CD4-positive, alpha-beta T cell treated with Interleukin-4 for 4 hours (primary cell): ENCODE data around the gene TSHZ1.

Experiments
- DNase-seq: peaks from one replicate; pipeline ENCODE4 v3.0.0-alpha.2; 2020

TSHZ1 gene

DNA sequence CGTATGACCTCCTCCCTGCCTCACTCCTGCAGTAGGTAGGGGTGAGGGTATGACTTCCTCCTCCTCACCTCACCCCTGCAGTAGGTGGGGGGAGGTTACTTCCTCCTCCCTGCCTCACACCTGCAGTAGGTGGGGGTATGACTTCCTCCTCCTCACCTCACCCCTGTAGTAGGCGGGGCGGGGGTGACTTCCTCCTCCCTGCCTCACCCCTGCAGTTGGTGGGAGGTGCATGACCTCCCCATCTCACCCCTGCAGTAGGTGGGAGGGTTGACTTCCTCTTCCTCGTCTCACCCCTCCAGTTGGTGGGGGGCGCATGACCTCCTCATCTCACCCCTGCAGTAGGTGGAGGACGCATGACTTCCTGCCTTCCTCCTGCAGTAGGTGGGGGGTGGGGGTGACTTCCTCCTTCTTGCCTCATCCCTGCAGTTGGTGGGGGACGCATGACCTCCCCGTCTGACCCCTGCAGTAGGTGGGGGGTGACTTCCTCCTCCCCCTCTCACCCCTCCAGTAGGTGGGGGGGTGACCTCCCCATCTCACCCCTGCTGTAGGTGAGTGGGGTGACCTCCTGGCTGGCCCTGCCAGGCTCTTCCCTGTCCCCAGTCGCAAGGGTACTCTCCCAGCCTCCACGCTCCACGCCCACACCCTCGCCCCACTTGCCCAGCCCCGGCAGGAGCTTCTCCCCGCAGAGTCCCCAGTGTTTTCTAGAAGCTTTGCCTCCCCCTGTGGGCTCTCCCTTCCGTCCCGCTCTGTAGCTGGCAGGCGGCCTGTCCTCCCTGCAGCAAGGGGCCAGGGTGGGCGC is 39.3 kb downstream of the TSHZ1 start:
- peak; percentile 10 for DNase-seq

DNA sequence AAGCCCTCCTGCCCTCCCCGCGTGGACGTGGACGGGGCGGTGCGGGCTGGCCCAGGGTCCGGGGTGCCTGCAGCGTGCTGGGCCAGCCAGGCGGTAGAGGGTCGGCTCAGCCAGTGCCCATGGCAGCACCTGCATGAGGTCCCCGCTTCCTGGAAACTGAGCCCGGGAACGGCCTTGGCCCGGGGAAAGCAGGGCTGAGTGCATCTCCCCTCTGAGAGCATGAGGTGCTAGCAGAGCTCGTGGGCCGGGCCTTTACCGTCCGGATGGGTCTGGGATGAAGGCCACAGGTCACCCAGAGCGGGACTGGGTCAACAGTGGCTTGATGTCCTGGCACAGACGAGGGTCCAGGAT is 39.8 kb downstream of the TSHZ1 start:
- no peak for DNase-seq

DNA sequence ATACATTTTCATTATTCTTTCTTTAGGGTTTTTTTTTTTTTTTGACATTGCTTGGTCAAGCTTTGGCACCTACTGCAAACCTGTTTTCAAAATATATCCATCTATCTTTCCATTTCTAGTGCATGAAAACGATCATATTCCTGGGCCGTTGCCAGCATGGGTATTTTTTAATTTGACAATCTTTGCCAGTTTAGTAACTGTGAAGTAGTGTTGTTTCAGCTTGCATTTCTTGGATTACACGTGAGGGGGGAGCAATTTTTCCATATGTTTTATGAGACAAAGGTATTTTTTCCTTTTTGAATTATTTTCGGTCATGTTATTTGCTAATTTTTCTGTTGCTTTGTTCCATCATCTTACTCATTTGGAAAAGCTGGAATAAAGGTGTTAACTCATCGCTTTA is 40.9 kb downstream of the TSHZ1 start:
- no peak for DNase-seq

DNA sequence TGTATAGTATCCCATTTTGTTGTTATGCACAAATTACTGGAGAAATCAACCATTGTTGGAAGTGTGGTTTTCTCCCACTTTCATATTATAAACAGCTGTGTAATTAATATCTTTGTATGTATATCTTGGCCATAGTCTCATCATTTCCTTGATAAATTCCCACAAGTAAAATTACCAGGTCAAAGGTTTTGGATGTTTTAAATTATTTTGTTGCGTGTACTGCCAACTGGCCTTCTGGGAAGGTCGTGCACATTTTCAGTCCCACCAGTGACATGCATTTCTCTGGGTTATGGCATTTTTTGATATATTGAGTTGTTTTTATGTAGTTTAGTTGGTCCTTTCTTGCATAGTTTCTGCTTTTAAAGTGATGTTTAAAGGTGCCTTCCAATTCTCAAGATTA is 41.5 kb downstream of the TSHZ1 start:
- no peak for DNase-seq

DNA sequence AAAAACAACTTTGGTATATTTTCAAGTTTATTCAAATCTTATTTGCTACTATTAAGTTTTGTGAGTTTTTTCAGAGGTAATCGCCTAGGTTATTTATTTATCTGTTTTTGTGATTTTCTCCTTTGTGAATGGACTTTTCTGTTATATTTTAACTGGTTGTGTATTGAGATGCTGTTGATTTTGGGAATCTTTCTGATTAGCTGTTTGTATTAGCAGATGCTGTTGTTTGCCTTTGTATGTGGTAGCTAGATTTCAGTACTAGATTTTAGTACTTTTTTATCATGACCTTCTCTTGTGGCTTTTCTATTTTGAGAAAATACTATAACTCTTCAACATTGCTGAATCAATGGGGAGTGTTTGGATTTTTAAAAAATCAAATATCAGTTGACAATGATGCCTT is 42.4 kb downstream of the TSHZ1 start:
- DNase-seq: no peak

DNA sequence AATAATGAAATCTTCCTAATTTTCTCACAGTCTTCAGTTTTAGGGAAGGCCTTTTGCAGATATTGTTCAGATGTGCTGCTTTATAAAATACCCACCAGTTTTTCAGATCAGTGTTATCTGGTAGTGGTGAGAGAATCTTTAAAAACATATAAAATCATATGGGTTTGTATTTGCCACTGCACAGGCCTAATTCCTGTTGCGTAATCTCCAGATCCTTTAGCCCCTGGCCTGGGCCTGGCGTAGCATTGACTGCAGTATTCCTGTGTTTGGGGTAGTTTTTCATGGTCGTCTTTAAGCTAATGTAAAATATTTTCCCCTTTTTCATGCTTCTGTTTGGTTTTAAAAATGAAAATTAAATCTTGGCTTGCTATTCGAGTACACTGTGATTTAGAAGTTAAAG is 43.2 kb downstream of the TSHZ1 start:
- no peak for DNase-seq

DNA sequence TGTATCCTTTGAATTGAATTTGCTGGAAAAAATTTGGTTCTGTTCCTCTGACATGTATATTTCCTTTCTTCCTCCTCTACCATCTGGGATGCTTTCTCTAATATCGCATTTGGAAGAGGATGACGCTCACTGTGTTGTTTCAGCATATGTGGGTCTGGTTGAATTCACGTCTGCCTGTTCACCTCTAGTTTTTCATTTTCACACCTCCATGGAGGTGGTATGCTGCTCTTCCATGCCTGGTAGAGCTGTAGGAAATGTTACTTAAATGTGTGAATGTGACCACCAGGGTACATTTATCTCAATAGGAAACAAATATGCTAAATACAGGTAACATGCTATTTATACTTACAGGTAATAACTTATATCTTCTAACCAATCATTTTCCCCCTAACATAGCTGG is 44.5 kb downstream of the TSHZ1 start:
- DNase-seq: no peak

DNA sequence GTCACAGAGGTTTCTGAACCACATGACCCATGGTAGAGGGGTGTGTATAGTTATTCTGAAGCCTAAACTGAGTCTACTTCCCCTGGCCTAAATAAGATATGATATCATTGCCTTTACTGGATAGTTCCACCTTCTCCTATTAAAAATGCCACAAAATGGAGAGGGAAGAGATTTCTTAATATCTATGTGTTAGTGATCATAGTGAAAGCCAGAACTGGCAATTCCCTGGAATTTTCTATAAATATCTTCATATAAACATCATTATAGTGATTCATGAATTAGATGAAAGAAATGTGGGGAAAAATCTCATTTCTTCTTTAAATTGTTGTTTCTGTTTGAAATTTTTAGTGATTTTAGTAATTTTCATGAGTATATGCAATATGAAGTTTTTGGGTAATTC is 45.8 kb downstream of the TSHZ1 start:
- no peak for DNase-seq

DNA sequence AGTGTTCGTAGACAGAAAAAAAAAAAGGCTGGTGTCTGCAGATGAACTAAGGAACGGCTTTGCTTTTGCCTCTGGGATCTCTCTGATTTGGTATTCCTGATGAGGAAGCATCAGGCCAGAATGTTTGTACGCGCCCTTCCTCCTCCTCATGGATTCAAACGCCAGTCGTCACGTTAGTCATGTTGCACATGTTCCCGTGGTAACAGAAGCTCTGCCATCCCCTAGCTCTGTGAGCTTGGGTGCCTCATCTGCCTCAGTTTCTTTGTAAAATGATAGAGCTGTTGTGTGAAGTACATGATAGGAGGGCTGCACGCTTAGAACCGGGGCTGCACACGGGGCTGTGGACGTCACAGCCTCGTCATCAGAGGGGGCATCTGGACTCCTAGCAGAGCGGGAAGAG is 47.0 kb downstream of the TSHZ1 start:
- DNase-seq: no peak

DNA sequence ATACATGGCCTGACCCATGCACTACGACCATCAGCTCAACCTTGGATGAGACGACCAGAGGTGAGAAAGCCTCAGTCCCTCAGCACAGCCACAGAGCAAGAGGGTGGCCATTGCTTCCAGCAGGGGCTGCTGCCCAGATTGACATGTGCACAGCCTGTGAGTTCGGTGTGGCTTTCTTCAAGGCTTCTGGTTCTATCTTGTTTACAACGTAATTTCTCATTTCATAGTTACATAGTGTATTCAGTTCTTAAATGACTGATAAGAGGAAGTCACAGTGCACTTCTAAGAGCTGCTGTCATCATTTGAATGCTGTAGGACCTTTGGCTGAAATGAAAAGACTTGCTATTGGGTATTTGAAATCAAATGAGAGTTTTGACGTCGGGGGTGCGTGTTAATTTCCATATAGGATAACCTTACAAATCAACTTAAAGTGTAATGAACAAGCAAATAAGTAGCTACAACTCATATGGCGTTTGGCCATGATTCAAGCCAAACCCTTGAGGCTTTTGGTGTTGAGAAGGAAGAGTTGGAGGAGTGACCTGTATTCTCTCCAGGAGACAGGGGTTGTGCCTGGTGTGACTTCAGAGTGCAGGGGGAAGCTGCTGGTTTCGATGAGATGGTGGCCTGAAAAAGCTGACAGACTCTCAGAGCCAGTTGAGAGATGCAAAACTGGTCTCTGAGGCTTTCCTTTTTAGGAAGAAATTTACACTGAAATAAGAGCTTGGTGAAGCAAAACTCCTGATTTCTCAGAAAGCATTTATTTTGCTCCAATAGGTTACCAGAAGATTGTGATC is 51.0 kb downstream of the TSHZ1 start:
- DNase-seq: no peak

DNA sequence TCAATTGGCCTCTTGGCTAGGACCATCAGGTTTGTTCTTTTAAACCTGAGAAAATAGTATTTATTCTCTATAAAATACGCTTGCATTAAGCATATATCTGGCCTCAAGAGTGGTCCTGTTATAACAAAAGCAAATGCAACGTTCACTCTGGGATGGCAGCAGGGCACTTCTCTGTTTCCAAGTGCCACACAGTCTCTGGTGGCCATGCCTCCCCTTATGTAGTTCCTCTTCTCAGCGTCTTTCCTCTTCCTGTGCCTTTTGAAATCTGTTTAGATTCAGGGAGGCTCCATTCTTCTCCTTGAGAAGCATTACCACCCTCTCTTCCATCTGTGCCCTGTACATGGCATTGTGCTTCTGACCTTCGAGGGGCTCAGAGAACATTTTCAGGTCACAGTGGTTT is 51.9 kb downstream of the TSHZ1 start:
- no peak for DNase-seq

DNA sequence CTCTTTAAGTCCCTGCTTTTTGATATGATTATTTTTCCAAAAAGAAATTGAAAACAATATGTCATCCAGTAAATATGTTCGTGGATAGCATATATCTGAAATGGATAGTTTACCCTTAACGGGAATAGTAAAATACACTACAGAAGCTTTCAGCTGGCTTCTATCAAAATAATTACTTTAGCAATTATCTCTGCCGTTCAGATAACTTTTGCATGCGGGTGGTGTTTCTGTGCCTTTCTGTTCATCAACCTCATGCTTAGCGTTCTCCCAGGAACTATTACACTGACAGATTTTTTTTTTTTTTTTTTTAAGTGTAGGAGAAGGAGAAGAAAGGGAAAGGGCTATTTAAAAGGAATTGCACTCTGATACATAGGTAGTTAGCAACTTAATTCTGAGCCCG is 53.6 kb downstream of the TSHZ1 start:
- no peak for DNase-seq

DNA sequence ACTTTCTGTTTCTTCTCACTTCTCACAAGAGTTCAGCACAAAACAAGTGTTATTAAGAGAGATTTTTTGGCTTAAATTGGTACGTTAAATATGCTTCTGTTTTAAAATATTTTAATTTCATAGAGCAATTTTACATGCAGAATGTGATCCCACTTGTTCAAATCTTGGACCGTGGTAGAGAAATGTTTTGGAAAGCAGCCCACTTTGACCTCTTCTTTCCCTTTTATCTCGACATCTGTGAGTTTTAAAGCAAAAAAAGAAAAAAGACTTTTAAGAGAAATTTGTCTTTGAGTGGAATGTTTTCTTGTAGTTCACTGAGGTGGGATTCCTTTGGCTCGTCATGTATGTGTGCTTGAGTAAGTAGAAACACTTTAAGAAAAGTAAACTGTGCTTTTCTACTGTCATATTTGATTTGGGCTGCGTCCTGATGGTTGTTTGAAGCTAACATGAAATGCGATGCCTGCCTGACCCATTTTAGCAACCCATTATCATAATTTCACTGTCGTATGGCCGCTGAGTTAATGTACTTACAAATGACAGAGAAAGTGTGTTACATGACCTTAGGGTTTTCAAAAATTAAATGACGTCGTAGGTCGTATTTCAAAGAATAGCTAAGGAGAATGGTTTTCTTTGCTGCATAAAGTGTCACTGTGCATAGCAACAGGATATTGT is 54.5 kb downstream of the TSHZ1 start:
- DNase-seq: no peak

DNA sequence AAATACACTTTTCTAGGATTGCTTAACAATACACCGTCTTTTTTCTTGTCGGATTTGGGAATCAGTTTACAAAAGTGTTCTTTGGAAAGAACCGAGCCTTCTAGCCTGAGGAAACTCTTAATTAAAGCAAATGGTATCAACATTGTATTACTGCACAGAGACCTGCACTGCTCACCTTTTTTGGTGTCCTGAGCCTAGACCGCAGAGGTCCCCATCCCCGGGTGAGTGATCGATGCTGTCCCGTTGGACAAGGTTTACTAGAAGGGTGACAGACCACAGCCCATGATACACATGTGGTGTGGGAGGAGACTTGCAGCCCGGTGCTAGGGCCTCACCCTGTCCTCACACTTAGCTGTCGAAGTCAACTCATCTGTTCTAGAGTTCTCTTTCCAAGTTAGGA is 55.3 kb downstream of the TSHZ1 start:
- no peak for DNase-seq

DNA sequence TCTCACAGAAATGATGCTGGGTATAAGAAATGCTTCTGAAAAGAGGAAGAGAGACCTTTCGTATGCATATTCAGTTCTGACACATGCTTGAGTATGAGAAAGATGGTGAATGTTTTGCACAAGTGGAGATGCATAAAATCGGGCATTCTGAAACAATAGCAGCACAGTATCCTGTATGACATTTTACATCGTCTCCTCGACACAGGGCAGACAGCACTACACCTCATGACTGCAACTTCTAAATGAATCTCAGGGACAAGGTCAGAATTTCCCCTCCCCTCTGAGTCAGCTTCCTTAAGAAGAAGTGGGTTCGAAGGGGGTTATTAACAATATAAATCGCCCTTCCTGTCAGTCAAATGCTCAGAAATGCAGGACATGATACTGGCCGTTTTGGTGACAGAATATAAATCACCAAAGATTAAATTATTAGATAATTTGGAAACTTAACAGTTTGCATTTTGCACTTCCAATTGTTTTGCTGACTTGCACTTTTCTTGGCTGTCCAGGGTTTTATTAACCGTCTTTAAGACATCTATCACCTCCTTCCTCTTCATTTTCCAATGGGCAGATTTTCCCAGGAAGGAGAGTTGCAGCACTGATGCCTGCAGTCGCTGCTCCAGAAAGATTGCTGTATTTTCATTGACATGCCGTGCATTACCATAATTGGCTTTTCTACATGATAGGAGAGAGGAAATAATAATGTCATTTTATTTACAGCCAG is 57.2 kb downstream of the TSHZ1 start:
- DNase-seq: no peak

DNA sequence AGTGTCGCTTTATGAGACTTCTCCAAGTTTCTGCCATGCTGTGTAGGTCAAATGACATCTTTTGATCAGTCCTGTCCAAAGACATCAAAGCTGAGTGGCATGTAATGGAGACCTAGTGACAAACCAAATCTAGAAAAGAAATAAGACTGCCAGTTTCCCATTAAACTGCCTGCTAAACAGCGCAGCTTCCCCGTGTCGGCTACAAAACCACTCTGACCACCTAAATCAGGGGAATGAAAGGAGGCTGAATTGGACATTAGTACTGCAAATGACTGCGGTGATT is 57.7 kb downstream of the TSHZ1 start:
- DNase-seq: no peak

DNA sequence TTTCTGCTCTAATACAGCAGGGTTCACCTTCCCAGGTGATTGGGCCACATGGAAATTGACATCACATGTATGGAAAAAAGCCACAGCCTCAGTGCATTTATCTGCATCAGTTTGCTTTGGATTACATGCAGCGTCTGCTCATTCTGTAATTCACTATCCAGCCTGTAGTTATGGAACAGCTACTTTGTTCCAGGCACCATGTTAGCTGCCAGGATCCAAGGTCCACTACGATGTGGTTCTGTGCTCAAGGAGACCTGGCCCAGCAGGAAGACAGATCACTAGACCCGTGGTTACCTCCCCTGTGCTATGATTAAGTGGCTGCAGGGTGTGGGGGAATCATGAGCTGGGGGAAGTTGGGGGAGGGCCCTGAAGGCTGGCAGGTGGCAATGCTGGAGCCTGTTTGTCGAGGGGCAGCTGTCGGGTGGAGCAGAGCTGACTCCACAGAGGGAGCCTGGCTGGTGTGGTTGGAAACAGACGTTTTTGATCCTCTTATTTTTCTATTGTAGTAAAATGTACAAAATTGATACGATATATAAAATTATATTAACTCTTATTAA is 58.6 kb downstream of the TSHZ1 start:
- no peak for DNase-seq

DNA sequence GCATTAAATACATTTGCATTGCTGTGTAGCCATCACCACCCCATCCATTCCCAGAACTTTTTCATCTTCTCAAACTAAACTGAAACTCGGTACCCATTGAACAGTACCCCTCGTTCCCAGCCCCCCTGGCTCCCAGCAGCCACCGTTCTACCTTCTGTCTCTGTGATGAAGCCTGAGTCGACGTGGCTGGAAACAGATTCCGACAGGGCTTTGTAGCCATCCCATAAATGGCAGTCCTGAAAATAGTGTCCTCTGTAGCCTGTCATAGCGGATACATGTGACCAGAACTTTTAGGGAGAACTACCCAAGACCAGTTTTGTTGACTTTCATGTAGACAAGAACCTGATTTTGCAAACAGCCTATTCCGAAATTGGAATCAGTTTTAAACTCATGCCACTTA is 59.1 kb downstream of the TSHZ1 start:
- no peak for DNase-seq

DNA sequence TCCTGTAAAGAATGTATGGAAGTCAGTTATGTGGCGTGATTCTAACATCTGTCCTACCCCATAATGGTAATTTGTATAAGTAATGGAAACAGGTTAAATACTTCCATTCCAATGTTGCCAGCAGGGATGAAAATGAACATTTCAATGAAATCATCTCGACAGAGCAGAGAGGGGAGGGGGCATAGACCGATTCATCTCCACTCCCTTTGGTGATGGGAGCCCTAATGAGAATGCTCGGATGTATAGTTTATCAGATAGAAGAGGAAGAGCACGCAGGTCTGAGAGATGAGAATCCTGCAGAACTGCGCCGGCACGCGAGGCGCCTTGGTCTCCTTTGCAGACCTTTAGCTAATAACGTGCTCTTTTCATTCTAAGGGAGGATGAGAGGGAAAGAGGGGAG is 61.4 kb downstream of the TSHZ1 start:
- no peak for DNase-seq

DNA sequence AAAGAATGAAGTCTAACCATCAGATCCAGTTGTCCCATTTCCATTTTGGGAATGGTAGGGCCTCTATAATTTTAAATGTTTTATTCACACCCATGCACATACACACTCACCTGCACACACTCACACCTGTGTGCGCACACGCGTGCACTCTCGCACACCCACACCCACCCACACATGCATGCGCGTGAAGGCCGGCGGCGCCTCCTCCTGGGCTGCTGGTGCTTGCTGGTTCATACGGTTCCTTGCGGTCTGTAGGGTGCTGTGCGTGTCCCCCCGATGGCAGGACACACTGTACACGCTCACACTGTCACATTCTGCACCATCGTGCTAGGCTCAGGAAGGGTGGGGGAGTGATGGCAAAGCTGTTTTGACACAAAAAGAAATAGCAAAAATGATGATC is 63.2 kb downstream of the TSHZ1 start:
- no peak for DNase-seq

DNA sequence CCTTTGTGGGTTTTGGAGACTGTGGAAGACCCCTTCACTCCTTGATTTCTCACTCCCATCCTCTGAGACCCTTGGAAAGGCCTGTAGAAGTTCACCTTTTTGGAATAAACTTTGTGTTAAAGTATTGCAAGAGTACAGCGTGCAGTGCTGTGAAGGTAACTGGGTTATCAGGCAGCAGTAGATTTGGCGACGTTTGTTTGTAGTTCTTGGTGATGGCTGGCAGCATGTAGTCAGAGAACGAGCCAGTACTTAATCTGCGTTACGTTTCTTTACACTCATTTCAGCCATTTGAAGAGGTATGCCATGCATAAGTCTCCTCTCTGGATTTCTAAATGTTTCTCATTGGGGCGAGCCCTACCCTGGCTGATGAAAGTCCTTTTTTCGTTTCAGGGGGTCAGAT is 64.6 kb downstream of the TSHZ1 start:
- DNase-seq: no peak

DNA sequence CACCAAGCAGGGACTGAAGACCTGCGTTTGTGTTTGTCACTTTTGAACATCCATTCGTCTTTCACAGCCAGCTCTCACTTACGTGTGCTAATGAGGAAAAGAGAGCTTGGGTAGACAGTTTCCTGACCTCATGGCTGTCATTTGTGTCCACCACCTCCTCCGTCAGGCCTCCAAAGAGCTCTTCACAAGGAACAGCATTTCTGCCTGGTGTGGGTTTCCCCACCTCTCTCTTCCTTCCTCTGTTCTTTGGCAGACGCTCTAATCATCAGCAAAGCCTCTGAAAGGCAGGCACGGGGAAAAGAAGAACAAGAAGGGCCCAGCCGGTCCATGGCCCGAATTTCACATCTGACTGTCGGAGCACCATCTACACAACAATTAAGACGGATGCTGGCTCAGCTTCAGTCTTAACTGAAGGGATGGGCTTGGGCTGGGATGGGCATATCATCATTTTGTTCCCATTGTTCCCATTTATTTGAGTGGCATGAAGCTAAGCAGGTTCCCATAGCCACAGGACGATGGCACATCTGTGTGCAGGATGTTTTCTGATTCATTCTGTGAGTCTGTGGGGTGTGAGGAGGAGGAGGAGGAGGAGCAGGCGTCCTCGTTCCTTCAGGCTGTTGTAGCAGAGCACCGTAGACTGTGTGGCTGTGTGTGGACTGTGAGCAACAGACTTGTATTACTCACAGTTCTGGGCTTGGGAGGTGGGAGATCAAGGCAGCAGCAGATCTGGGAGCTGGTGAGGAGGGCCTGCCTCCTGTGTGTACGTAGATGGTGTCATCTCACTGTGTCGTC is 66.4 kb downstream of the TSHZ1 start:
- DNase-seq: no peak

DNA sequence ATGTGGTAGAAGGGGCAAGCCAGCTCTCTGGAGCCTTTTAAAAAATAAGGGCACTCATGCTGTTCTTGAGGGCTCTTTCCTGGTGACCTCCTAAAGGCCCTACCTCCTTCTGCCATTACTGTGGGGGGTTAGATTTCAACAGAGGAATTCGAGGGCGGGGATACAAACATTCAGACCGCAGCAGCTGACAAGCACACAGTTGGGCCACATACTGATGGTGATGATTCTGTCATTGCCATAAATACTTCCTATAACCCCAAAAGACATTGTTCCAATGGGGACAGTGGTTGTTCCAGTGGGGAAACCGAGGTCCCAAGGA is 67.0 kb downstream of the TSHZ1 start:
- no peak for DNase-seq
